GM12891 (cell line): Measurements from ENCODE around the gene FHL5. TPM values are rescaled to one million over a fixed set of nuclear protein-coding genes. Genes with fewer than 3 reads are reported as not detected.

Source experiments
- DNase-seq: peaks from one replicate; pipeline ENCODE4 v3.0.0; 2011; ENCODE audit warnings: low spot score; ENCODE audit not compliant: insufficient read length
- FAIRE-seq: peaks from 2 replicates; lab custom pipeline; 2011; peaks lifted over from hg19 to GRCh38; lab: Jason Lieb, UNC
- PAX5 ChIP-seq: IDR thresholded peaks from 2 replicates; pipeline ENCODE4 v1.6.1; 2011; ENCODE audit warnings: low read length, moderate library complexity, mild to moderate bottlenecking; ENCODE audit not compliant: insufficient read depth, severe bottlenecking
- POLR2A ChIP-seq: IDR thresholded peaks from 2 replicates; pipeline ENCODE4 v1.6.1; 2011; ENCODE audit warnings: low read depth, low read length, control low read depth
- POLR2AphosphoS5 ChIP-seq: IDR thresholded peaks from 2 replicates; pipeline ENCODE4 v1.6.1; 2011; ENCODE audit warnings: low read depth, low read length, control low read depth
- POU2F2 ChIP-seq: IDR thresholded peaks from 2 replicates; pipeline ENCODE4 v1.6.1; 2011; ENCODE audit warnings: low read depth, mild to moderate bottlenecking, control low read depth, low read length, moderate library complexity
- SPI1 ChIP-seq: IDR thresholded peaks from 2 replicates; pipeline ENCODE4 v1.6.1; 2011; ENCODE audit warnings: low read depth, low read length, control low read depth
- TAF1 ChIP-seq: IDR thresholded peaks from 2 replicates; pipeline ENCODE4 v1.6.1; 2011; ENCODE audit warnings: low read depth, low read length, control low read depth
- polyA plus RNA-seq: library from polyadenylated mRNA; unstranded; fragments of >200 nt; gene quantifications from one replicate; pipeline ENCODE4 v1.2.1, GENCODE V29; 2012; ENCODE audit warnings: low read depth, missing spikeins, inconsistent platforms; ENCODE audit not compliant: missing spikeins

Gene FHL5, protein sequence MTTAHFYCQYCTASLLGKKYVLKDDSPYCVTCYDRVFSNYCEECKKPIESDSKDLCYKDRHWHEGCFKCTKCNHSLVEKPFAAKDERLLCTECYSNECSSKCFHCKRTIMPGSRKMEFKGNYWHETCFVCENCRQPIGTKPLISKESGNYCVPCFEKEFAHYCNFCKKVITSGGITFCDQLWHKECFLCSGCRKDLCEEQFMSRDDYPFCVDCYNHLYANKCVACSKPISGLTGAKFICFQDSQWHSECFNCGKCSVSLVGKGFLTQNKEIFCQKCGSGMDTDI
- not detected for polyA plus RNA-seq

DNA sequence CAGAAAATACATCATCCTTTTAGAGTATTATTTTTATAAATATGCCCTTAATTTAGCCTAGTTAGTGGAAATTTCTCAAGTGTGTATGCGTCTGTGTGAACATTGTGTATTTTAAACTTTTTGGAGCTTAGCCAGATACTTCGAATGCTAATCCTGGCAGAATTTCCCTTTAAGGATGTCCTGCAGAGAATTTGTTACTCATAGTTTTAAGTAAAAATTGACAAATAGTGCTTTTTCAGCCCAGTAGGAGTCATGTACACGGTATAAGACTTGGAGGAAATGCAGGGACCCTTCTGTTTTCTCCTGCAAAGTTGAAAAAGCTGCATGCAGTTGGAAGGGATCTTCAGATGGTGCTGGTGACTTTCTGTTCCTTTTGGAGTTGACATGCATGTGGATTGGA lies at the start of gene FHL5:
TSS of gene FHL5 (plus strand) at position 243 of the 400 bp plus-strand sequence. CDS start 40,486 bp downstream, outside the sequence.
- no peak for FAIRE-seq
- no peak for TF ChIP-seq POLR2A
- no peak for TF ChIP-seq PAX5
- TF ChIP-seq SPI1: no peak
- TF ChIP-seq TAF1: no peak
- no peak for TF ChIP-seq POU2F2
- TF ChIP-seq POLR2AphosphoS5: no peak
- no peak for DNase-seq

DNA sequence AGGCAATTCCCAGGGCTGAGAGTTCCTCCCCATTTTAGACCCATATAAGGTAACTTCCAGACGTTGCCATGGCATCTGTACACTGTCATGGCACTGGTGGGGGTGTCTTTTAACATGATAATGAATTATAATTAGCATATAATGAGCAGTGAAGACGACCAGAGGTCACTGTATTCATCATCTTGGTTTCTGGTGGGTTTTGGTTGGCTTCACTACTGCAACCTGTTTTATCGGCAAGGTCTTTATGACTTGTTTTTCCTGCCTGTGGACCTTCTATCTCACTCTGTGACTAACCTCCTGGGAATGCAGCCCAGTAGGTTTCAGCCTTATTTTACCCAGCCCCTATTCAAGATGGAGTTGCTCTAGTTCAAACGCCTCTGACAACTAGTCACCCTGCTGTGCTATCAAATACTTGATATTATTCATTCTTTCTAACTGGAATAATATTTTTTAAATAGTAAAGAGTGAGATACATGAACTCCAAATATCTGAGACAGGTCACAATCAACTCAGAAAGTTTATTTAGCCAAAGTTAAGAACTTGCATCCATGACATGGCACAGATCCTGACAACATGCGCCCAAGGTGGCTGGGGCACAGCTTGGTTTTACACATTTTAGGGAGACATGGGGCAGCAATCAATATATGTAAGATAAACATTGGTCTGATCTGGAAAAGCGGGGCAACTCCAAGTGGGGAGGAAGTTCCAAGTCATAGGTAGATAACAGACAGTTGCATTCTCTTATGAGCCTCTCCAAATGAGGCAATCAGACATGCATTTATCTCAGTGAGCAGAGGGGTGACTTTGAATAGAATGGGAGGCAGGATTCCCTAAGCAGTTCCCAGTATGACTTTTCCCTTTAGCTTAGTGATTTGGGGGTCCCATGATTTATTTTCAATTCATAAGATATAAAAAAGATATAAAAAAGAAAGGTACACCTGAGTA lies 42.5 kb upstream of the FHL5 start:
- TF ChIP-seq PAX5 (no peak), POU2F2 (no peak), POLR2A (no peak), SPI1 (no peak), TAF1 (no peak), POLR2AphosphoS5 (no peak)
- DNase-seq (no peak), FAIRE-seq (no peak)

DNA sequence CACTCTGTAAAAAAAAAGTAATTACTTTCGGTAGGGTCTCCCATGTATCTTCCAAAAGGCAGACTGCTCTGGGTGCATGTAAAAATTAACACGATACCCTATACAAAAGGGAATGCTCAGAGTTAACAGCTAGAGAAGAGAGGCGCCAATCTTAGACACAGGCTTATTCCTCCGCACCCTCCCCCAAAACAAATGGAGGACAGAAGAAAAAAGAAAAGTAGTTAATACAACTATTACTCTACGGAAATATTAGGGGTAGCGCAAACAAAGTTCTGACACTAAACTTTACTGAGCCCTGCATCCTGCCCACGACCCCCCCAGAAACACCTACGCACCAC lies 41.7 kb upstream of the FHL5 start:
- FAIRE-seq (no peak), DNase-seq (no peak)
- TF ChIP-seq SPI1 (no peak), POLR2AphosphoS5 (no peak), POLR2A (no peak), POU2F2 (no peak), TAF1 (no peak), PAX5 (no peak)

DNA sequence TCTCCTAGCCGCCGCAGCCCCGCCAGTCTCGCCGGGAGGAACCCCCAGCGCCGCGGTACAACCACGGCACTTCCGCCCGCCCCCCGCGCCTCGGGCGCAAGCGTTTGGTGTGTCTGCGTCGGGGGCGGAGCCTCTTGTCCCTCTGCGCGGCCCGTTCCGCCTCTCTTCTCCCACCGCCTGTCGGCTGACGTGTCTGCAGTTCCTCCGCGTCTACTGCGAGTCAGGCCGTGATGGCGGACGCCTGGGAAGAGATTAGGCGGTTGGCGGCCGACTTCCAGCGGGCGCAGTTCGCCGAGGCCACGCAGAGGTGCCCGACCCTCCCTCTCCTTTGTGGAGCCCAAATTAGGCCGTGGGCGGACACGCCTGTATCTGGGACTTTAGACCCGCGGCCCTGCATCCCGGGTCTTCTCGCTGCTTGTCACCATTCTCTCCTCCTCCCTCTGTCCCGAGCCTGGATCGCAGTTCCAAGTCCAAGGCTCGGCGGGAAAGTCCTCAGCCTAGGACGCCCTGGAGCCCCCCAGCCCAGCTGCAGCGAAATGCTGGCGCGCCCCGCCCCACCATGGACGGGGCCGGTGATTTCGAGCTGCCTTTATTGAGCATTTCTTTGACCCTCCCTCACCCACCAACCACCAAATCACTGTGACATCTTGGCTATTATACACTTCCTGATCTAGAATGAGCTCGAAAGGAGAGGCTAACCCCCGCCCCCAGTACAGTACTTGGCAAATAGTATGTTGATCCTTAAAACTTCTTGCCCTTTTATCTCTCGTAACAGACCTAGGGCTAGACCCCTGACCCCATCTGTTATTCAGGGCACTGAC lies 41.1 kb upstream of the FHL5 start, which contains the start of gene UFL1:
TSS of gene UFL1 (plus strand) at position 163 of the 821 bp plus-strand sequence. CDS start at position 231, 68 bp downstream.
- FAIRE-seq (peak; percentile 100), DNase-seq (peak; percentile 60)
- TF ChIP-seq PAX5: peak; percentile 32
- peak; percentile 97 for TF ChIP-seq TAF1
- peak; percentile 79 for TF ChIP-seq POU2F2
- peak; percentile 97 for TF ChIP-seq POLR2A
- peak; percentile 80 for TF ChIP-seq SPI1
- TF ChIP-seq POLR2AphosphoS5: peak; percentile 98

DNA sequence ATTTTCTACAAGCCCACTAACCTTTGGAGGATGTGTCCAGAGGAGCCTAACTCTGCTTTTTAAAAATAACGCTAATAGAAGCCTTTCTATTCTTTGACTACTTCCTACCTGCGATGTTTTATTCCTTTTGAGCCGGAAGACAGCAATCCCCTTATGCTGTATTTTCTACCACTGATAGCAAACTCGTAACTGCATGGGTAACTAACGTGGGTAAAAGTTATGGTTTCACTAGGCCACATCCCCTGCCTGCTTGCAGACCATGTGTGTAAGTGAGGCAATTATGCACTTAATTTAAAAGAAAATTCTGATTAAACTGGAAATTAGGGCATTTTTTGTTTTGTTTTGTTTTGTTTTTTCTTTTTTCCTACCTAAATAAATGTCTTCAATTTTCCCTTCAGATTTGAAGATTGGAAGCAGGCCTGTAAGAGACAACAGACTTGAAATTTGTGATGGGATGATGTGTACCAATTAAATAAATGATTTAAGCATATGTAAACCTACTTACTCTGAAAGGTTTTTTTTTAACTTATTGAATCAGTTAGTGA lies 40.4 kb upstream of the FHL5 start:
- no peak for DNase-seq
- no peak for TF ChIP-seq TAF1
- TF ChIP-seq POLR2AphosphoS5: no peak
- FAIRE-seq: no peak

DNA sequence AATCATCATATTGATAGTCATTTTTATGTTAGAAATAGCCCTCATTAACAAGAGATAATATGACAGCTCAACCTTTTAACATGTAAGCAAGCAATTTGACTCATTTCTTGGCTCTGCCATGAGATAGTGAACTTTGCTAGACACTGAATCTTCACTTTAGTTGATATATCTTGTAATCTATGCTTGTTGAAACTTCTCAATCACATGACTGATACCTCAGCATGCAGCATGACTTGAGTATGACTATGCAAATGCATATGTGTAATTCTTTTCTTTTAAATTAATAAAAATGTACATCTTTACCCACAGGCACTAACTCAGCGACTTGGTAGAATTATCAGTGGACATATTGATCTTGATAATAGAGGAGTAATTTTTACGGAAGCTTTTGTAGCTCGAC lies 34.7 kb upstream of the FHL5 start:
- DNase-seq: no peak
- TF ChIP-seq SPI1 (no peak), POU2F2 (no peak), POLR2AphosphoS5 (no peak), TAF1 (no peak), PAX5 (no peak), POLR2A (no peak)
- no peak for FAIRE-seq

DNA sequence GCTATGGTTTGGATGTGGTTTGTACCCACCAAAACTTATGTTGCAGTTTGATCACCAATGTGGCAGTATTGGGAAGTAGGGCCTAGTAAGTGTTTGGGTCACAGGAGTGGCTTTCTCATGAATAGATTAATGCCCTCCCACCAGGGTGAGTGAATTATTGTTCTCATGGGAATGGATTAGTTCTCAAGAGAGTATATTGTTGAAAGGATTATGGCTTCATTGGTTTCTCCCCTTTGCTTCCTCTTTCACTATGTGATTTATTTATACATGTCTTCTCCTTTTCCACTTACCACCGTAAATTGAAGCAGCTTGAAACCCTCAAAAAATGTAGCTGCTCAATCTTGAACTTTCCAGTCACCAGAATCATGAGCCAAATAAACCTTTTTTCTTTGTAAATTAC lies 30.5 kb upstream of the FHL5 start:
- TF ChIP-seq PAX5 (no peak), POLR2AphosphoS5 (no peak), POU2F2 (no peak), SPI1 (no peak), TAF1 (no peak), POLR2A (no peak)
- FAIRE-seq (peak; percentile 20), DNase-seq (no peak)

DNA sequence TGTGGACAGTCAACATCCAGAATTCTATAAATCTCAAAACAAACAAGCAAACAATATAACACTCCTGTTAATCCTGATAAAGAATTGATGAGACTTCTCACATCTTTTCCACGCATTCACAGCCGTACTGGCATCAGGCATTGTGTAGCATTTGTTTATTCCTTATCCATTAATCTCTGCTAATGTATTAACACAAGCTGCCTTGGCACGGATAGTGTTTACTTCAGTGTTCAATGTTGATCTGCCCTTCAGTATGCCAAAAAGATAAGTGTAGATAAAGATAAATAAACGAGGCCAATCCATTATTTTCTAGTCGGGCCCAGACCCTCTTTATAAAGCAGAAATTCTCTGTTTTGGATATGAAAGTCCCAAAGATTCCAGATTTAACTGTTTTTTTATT lies 25.2 kb upstream of the FHL5 start:
- TF ChIP-seq POLR2AphosphoS5: no peak
- TF ChIP-seq POU2F2: no peak
- no peak for TF ChIP-seq SPI1
- no peak for TF ChIP-seq TAF1
- no peak for TF ChIP-seq POLR2A
- no peak for TF ChIP-seq PAX5
- no peak for DNase-seq
- FAIRE-seq: no peak
